ENCODE results near the gene TRANK1.

DNA sequence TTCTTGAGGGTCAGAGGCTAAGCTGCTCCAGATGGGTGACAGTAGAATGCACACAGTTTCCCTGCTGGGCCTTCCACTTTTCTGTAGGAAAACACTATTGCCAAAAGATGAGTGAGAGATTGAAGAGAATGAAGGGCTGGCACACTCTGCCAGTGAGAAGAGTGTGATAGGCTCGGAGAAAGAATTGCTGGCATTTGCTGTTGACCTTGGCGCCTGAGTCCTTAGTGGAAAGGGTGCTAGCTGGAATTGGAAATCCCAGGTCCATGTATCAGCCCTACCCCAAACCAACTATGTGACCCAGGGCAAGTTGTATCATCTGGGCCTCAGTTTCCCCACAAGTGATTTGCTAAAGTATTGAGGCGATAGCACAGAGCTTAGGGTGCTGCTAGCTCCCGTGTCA lies 120.4 kb downstream of the TRANK1 start:
- TF ChIP-seq, protein P1, sequence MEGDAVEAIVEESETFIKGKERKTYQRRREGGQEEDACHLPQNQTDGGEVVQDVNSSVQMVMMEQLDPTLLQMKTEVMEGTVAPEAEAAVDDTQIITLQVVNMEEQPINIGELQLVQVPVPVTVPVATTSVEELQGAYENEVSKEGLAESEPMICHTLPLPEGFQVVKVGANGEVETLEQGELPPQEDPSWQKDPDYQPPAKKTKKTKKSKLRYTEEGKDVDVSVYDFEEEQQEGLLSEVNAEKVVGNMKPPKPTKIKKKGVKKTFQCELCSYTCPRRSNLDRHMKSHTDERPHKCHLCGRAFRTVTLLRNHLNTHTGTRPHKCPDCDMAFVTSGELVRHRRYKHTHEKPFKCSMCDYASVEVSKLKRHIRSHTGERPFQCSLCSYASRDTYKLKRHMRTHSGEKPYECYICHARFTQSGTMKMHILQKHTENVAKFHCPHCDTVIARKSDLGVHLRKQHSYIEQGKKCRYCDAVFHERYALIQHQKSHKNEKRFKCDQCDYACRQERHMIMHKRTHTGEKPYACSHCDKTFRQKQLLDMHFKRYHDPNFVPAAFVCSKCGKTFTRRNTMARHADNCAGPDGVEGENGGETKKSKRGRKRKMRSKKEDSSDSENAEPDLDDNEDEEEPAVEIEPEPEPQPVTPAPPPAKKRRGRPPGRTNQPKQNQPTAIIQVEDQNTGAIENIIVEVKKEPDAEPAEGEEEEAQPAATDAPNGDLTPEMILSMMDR (IDR thresholded peaks at IDR 0.05; ENCODE audit: poor library complexity, severe bottlenecking), result no peak
- no peak for TF ChIP-seq SMC3 (conservative IDR thresholded peaks at IDR 0.05; ENCODE audit: poor library complexity)
- TF ChIP-seq, protein P2, sequence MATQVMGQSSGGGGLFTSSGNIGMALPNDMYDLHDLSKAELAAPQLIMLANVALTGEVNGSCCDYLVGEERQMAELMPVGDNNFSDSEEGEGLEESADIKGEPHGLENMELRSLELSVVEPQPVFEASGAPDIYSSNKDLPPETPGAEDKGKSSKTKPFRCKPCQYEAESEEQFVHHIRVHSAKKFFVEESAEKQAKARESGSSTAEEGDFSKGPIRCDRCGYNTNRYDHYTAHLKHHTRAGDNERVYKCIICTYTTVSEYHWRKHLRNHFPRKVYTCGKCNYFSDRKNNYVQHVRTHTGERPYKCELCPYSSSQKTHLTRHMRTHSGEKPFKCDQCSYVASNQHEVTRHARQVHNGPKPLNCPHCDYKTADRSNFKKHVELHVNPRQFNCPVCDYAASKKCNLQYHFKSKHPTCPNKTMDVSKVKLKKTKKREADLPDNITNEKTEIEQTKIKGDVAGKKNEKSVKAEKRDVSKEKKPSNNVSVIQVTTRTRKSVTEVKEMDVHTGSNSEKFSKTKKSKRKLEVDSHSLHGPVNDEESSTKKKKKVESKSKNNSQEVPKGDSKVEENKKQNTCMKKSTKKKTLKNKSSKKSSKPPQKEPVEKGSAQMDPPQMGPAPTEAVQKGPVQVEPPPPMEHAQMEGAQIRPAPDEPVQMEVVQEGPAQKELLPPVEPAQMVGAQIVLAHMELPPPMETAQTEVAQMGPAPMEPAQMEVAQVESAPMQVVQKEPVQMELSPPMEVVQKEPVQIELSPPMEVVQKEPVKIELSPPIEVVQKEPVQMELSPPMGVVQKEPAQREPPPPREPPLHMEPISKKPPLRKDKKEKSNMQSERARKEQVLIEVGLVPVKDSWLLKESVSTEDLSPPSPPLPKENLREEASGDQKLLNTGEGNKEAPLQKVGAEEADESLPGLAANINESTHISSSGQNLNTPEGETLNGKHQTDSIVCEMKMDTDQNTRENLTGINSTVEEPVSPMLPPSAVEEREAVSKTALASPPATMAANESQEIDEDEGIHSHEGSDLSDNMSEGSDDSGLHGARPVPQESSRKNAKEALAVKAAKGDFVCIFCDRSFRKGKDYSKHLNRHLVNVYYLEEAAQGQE (IDR thresholded peaks at IDR 0.05; ENCODE audit: borderline replicate concordance), result no peak
- no peak for TF ChIP-seq EP300 (conservative IDR thresholded peaks at IDR 0.05; ENCODE audit: poor library complexity, severe bottlenecking)
- no peak for TF ChIP-seq RAD21 (conservative IDR thresholded peaks at IDR 0.05)
- no peak for TF ChIP-seq TAF1 (IDR thresholded peaks at IDR 0.05; ENCODE audit: low read depth)
- no peak for TF ChIP-seq POLR2AphosphoS5 (IDR thresholded peaks at IDR 0.05)
- TF ChIP-seq EZH2 (IDR thresholded peaks at IDR 0.05; ENCODE audit: borderline replicate concordance, insufficient read depth, low read length, poor library complexity, severe bottlenecking), result no peak
